ENCODE data around the gene ROGDI. TPM values are rescaled to one million over a fixed set of nuclear protein-coding genes. Genes with fewer than 3 reads are reported as not detected.

ROGDI gene
- total and polyA plus RNA-seq, 9 of the 15 experiments (the other 6 are each of a cell fraction or from before 2014, with no cell fraction given), result 0.97 to 37.3 (median 16.5) TPM

DNA sequence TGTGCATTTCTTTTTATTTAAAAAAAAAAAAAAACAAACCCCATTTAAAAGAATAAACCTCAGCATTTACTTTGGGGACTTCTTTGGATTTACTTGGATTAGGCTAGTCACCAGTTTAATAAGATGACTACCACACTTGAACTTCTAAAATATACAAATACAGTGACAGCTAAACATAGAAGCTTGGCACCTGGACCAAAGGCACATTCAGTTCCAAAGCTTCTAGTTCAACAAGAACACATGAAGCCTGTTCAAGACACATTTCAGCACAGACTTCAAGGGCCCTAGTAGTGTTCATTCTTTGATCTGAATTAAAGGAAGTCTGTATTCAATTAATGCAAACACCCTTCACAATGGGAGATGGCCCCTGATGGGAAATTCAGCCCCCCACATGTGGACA is 11.6 kb upstream of the ROGDI start (continued):
- TF ChIP-seq FUS (optimal IDR thresholded peaks at IDR 0.05; ENCODE audit: low read depth, low read length), result no peak
- TF ChIP-seq, protein P1, sequence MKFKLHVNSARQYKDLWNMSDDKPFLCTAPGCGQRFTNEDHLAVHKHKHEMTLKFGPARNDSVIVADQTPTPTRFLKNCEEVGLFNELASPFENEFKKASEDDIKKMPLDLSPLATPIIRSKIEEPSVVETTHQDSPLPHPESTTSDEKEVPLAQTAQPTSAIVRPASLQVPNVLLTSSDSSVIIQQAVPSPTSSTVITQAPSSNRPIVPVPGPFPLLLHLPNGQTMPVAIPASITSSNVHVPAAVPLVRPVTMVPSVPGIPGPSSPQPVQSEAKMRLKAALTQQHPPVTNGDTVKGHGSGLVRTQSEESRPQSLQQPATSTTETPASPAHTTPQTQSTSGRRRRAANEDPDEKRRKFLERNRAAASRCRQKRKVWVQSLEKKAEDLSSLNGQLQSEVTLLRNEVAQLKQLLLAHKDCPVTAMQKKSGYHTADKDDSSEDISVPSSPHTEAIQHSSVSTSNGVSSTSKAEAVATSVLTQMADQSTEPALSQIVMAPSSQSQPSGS (CRISPR knock-in tag; IDR thresholded peaks at IDR 0.05), result no peak
- no peak for TF ChIP-seq FOXK2 (conservative IDR thresholded peaks at IDR 0.05 in 1 of 2, IDR thresholded peaks at IDR 0.05 in 1 of 2; ENCODE audit: low read depth in 2 of 2)
- no peak for TF ChIP-seq XRCC5 (IDR thresholded peaks at IDR 0.05; ENCODE audit: low read depth, low read length)

GRCh38 chr16:4813251-4814003 is 11.0 kb upstream of the ROGDI start:
- intact Hi-C loops (cut with micrococcal nuclease) (no loop called here), in situ Hi-C loops (cut with MboI) (no loop called here)
- no peaks in the 10 kb centered on the region for H3K27me3 ChIP-seq (ENCODE audit: control insufficient read depth in 2 of 2, insufficient read depth in 2 of 2, low read length in 2 of 2)
- H4K20me1 ChIP-seq (replicated peaks; ENCODE audit: control insufficient read depth, insufficient read depth, low read length), result no peaks in the 10 kb centered on the region; the same call in 1 of the 2 replicates
- peaks cover 0 to 3% of the 10 kb centered on the region in 2 experiments; a peak in 2 of 5 replicates for H3K4me1 ChIP-seq (replicated peaks in 1 of 2; ENCODE audit: control insufficient read depth in 2 of 2, insufficient read depth in 2 of 2, low read length in 2 of 2)
- no peak overlapping the region for H3K9ac ChIP-seq (ENCODE audit: insufficient read depth in 1 of 2, low read depth in 2 of 2, low read length in 2 of 2)
- DNase-seq (ENCODE audit: extremely low read depth in 1 of 4, low spot score in 3 of 4) (no peak), FAIRE-seq (no peak), ATAC-seq (no peak)
- ChIA-PET POLR2A (interaction anchor here (0.5 to 1.3 kb wide), 2 partner anchors 10 to 218 kb away, joined by 3 to 7 read pairs; partner anchors contain the start of gene ROGDI), CTCF (ENCODE audit: low intra/inter-chr PET ratio) (no interaction called here)
- H3K4me2 ChIP-seq (ENCODE audit: insufficient read depth, low read length), result no peak overlapping the region
- H3K4me3 ChIP-seq, result no peak overlapping the region
- WGBS (ENCODE audit: insufficient coverage, low coverage, missing lambda C conversion rate), result 96% methylated on average over 15 of the region's 16 CpGs
- BruUV-seq (replicated peaks), result no TSS peak
- no peak overlapping the region for H3K27ac ChIP-seq (ENCODE audit: extremely low read depth, low read depth, low read length)
- H3K9me1 ChIP-seq (ENCODE audit: control insufficient read depth, insufficient read depth, low read length), result no peaks in the 10 kb centered on the region
- H3K79me2 ChIP-seq (ENCODE audit: control insufficient read depth, insufficient read depth, low read length), result no peaks in the 10 kb centered on the region
- H3K9me3 ChIP-seq (replicated peaks; ENCODE audit: control insufficient read depth, insufficient read depth, low read depth, low read length), result no peaks in the 10 kb centered on the region
- no peak overlapping the region for H2AFZ ChIP-seq (ENCODE audit: low read depth, low read length)
- H3K36me3 ChIP-seq (ENCODE audit: control insufficient read depth, insufficient read depth, low read length), result peaks cover 79% of the 10 kb centered on the region; the same call in 2 of the 3 replicates
- no peak for TF ChIP-seq TARDBP (IDR thresholded peaks at IDR 0.05)
- TF ChIP-seq POLR2H (tag; IDR thresholded peaks at IDR 0.05; ENCODE audit: low read depth), result no peak
- TF ChIP-seq ZNF561 (CRISPR knock-in tag; conservative IDR thresholded peaks at IDR 0.05), result no peak
- TF ChIP-seq, protein P2, sequence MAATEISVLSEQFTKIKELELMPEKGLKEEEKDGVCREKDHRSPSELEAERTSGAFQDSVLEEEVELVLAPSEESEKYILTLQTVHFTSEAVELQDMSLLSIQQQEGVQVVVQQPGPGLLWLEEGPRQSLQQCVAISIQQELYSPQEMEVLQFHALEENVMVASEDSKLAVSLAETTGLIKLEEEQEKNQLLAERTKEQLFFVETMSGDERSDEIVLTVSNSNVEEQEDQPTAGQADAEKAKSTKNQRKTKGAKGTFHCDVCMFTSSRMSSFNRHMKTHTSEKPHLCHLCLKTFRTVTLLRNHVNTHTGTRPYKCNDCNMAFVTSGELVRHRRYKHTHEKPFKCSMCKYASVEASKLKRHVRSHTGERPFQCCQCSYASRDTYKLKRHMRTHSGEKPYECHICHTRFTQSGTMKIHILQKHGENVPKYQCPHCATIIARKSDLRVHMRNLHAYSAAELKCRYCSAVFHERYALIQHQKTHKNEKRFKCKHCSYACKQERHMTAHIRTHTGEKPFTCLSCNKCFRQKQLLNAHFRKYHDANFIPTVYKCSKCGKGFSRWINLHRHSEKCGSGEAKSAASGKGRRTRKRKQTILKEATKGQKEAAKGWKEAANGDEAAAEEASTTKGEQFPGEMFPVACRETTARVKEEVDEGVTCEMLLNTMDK (IDR thresholded peaks at IDR 0.05; ENCODE audit: borderline replicate concordance, insufficient read depth, low read depth, low read length, poor library complexity, severe bottlenecking), result no peak
- TF ChIP-seq CTCF (IDR thresholded peaks at IDR 0.05 in 2 of 3, conservative IDR thresholded peaks at IDR 0.05 in 1 of 3; ENCODE audit: insufficient read depth in 2 of 3, low read depth in 1 of 3, low read length in 3 of 3), result no peak
- TF ChIP-seq BRD9 (IDR thresholded peaks at IDR 0.05; ENCODE audit: low read depth, partially characterized antibody), result no peak
- TF ChIP-seq SRSF9 (IDR thresholded peaks at IDR 0.05; ENCODE audit: borderline replicate concordance, low read depth, low read length), result no peak
- TF ChIP-seq ZNF449 (CRISPR knock-in tag; IDR thresholded peaks at IDR 0.05), result no peak
- no peak for TF ChIP-seq NR2F6 (CRISPR knock-in tag; IDR thresholded peaks at IDR 0.05)

Data from K562 (cell line).